H9 (cell line): ENCODE results near the gene OR2K2. TPM values are rescaled to one million over a fixed set of nuclear protein-coding genes. Genes with fewer than 3 reads are reported as not detected.

Experiments
- DNase-seq: peaks from one replicate; pipeline ENCODE4 v3.0.0-alpha.2; 2017
- H2AFZ ChIP-seq: one replicate; pipeline ENCODE4 v1.6.1; 2013; ENCODE audit warnings: mild to moderate bottlenecking, low read length, control low read depth, moderate library complexity
- H2AK5ac ChIP-seq: 2 replicates; pipeline ENCODE4 v1.6.1; 2013; ENCODE audit warnings: low read length, control low read depth, mixed read lengths; ENCODE audit not compliant: insufficient read length
- H2BK120ac ChIP-seq: one replicate; pipeline ENCODE4 v1.6.1; 2013; ENCODE audit warnings: low read depth, mild to moderate bottlenecking, low read length, control low read depth, inconsistent platforms; ENCODE audit not compliant: poor library complexity, severe bottlenecking
- H2BK12ac ChIP-seq: 2 replicates; pipeline ENCODE4 v1.6.1; 2013; ENCODE audit warnings: low read length, control low read depth, mixed read lengths, low read depth; ENCODE audit not compliant: insufficient read length
- H2BK15ac ChIP-seq: 2 replicates; pipeline ENCODE4 v1.6.1; 2013; ENCODE audit warnings: low read depth, low read length, control low read depth
- H2BK20ac ChIP-seq: one replicate; pipeline ENCODE4 v1.6.1; 2013; ENCODE audit warnings: low read depth, mild to moderate bottlenecking, low read length, control low read depth, inconsistent platforms; ENCODE audit not compliant: poor library complexity, severe bottlenecking
- H2BK5ac ChIP-seq: 2 replicates; pipeline ENCODE4 v1.6.1; 2013; ENCODE audit warnings: low read length, control low read depth, mixed read lengths; ENCODE audit not compliant: insufficient read length
- H3K14ac ChIP-seq: 2 replicates; pipeline ENCODE4 v1.6.1; 2013; ENCODE audit warnings: low read length, control low read depth; ENCODE audit not compliant: insufficient read depth
- H3K18ac ChIP-seq: 2 replicates; pipeline ENCODE4 v1.6.1; 2013; ENCODE audit warnings: low read depth, mild to moderate bottlenecking, mixed read lengths, low read length, control low read depth; ENCODE audit not compliant: insufficient read length
- H3K23ac ChIP-seq: 2 replicates; pipeline ENCODE4 v1.6.1; 2013; ENCODE audit warnings: low read length, control low read depth, mixed read lengths, low read depth; ENCODE audit not compliant: insufficient read length
- H3K23me2 ChIP-seq: 2 replicates; pipeline ENCODE4 v1.6.1; 2013; ENCODE audit warnings: low read depth, mild to moderate bottlenecking, mixed read lengths, low read length, control low read depth; ENCODE audit not compliant: insufficient read length, poor library complexity, severe bottlenecking
- H3K27ac ChIP-seq: 2 replicates; pipeline ENCODE4 v1.5.1; 2013; ENCODE audit warnings: low read length, control low read depth, mixed read lengths, low read depth; ENCODE audit not compliant: insufficient read length
- H3K27me3 ChIP-seq: 2 replicates; pipeline ENCODE4 v1.6.1; 2013; ENCODE audit warnings: low read length, control low read depth, inconsistent platforms; ENCODE audit not compliant: insufficient read depth
- H3K4ac ChIP-seq: 2 replicates; pipeline ENCODE4 v1.6.1; 2013; ENCODE audit warnings: low read depth, mild to moderate bottlenecking, control low read depth, inconsistent platforms, low read length, moderate library complexity
- H3K4me1 ChIP-seq: 2 replicates; pipeline ENCODE4 v1.6.1; 2013; ENCODE audit warnings: low read length, control low read depth, inconsistent platforms; ENCODE audit not compliant: insufficient read depth
- H3K4me2 ChIP-seq: 2 replicates; pipeline ENCODE4 v1.6.1; 2013; ENCODE audit warnings: low read length, control low read depth, mixed read lengths; ENCODE audit not compliant: insufficient read length, insufficient read depth
- H3K56ac ChIP-seq: 2 replicates; pipeline ENCODE4 v1.6.1; 2013; ENCODE audit warnings: low read depth, mild to moderate bottlenecking, mixed read lengths, low read length, control low read depth; ENCODE audit not compliant: insufficient read length
- H3K79me1 ChIP-seq: 2 replicates; pipeline ENCODE4 v1.6.1; 2013; ENCODE audit warnings: low read depth, mild to moderate bottlenecking, moderate library complexity, low read length, control low read depth, inconsistent platforms; ENCODE audit not compliant: insufficient read depth, poor library complexity, severe bottlenecking
- H3K79me2 ChIP-seq: 2 replicates; pipeline ENCODE4 v1.6.1; 2013; ENCODE audit warnings: low read length, control low read depth, inconsistent platforms; ENCODE audit not compliant: insufficient read depth
- H3K9ac ChIP-seq: 2 replicates; pipeline ENCODE4 v1.6.1; 2013; ENCODE audit warnings: low read length, control low read depth, mixed read lengths; ENCODE audit not compliant: insufficient read length; ENCODE audit errors: extremely low read depth
- H3K9me3 ChIP-seq: one replicate; pipeline ENCODE4 v1.6.1; 2013; ENCODE audit warnings: low read depth, low read length, inconsistent platforms; ENCODE audit not compliant: control insufficient read depth
- H3T11ph ChIP-seq: one replicate; pipeline ENCODE4 v1.6.1; 2013; ENCODE audit warnings: mild to moderate bottlenecking, low read length, control low read depth, inconsistent platforms
- H4K20me1 ChIP-seq: one replicate; pipeline ENCODE4 v1.6.1; 2013; ENCODE audit not compliant: control insufficient read depth, insufficient read length, insufficient read depth
- H4K5ac ChIP-seq: 2 replicates; pipeline ENCODE4 v1.6.1; 2013; ENCODE audit warnings: low read depth, mild to moderate bottlenecking, mixed read lengths, low read length, control low read depth; ENCODE audit not compliant: insufficient read length
- H4K8ac ChIP-seq: replicated peaks from 2 replicates; pipeline ENCODE4 v1.6.1; 2013; ENCODE audit warnings: low read length, control low read depth, mixed read lengths, low read depth; ENCODE audit not compliant: insufficient read length
- H4K91ac ChIP-seq: 2 replicates; pipeline ENCODE4 v1.6.1; 2013; ENCODE audit warnings: low read depth, mild to moderate bottlenecking, moderate library complexity, mixed read lengths, low read length, control low read depth; ENCODE audit not compliant: insufficient read length
- H3K27ac Mint-ChIP-seq, 3 experiments: 2 replicates in 2 of 3; 3 replicates in 1 of 3; pipeline ENCODE4 v1.8.0; 2020 to 2021; ENCODE audit warnings: mixed read lengths in 3 of 3, mild to moderate bottlenecking in 1 of 3, moderate library complexity in 1 of 3
- H3K27me3 Mint-ChIP-seq: 2 replicates; pipeline ENCODE4 v1.8.0; 2021; ENCODE audit warnings: low read depth, mild to moderate bottlenecking, moderate library complexity, mixed read lengths
- H3K36me3 Mint-ChIP-seq, 3 experiments: 2 replicates in 2 of 3; 3 replicates in 1 of 3; pipeline ENCODE4 v1.8.0; 2020 to 2021; ENCODE audit warnings: low read depth in 3 of 3, mixed read lengths in 3 of 3; ENCODE audit not compliant: insufficient read depth in 1 of 3
- H3K4me1 Mint-ChIP-seq, 2 experiments: 2 replicates each; pipeline ENCODE4 v1.8.0; 2020; ENCODE audit warnings: mixed read lengths in 2 of 2
- H3K4me3 Mint-ChIP-seq, 2 experiments: 2 replicates in 1 of 2; 3 replicates in 1 of 2; pipeline ENCODE4 v1.8.0; 2020 to 2021; ENCODE audit warnings: mild to moderate bottlenecking in 2 of 2, mixed read lengths in 2 of 2, moderate library complexity in 1 of 2
- H3K9me3 Mint-ChIP-seq, 2 experiments: 2 replicates in 1 of 2; 3 replicates in 1 of 2; pipeline ENCODE4 v1.8.0; 2020; ENCODE audit warnings: mild to moderate bottlenecking in 2 of 2, mixed read lengths in 2 of 2, moderate library complexity in 1 of 2
- CTCF ChIP-seq: fragments of 200-600 bp; sonication (generic); conservative IDR thresholded peaks from 3 replicates; pipeline ENCODE4 v1.8.0; 2021; ENCODE audit warnings: antibody characterized with exemption, mild to moderate bottlenecking
- WGBS: extraction: QIAGEN DNeasy Blood & Tissue Kit; methylation state at CpG from one replicate; pipeline ENCODE4 v1.1.7; 2013; ENCODE audit warnings: missing lambda C conversion rate, low lambda C conversion rate, mixed read lengths; ENCODE audit not compliant: insufficient read length; ENCODE audit errors: extremely low coverage; 5-methylcytosine and 5-hydroxymethylcytosine counted together
- total RNA-seq: library from RNA; stranded (reverse); gene quantifications from 2 replicates; pipeline ENCODE4 v1.2.1, GENCODE V29; 2021

The OR2K2 gene
- total RNA-seq, 1 experiment from 2014 or later: not detected

DNA sequence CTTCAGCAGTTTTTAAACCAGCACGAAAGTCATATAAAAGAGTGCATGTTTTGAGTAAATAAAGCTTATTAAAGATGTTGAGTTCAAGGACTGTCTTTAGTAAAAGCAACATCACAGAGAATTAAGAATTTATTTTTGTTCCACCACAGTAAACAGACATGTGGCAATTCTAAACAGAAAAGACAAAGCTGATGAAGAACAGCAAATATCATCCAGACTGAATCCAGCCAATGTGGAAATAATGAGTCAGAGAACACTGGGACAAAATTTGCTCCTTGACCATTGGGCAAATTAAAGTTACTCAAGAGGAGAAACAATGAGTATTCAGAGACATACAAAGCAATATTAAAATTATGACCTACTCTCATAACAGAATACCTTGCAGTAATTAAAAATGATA, 28.8 kb downstream of the OR2K2 start:
- no peaks in the 10 kb centered on the region for H3K9me3 ChIP-seq
- H3K23me2 ChIP-seq: no peaks in the 10 kb centered on the region
- no peak overlapping the region for H3K18ac ChIP-seq
- Mint-ChIP-seq H3K9me3 (peaks cover 0 to 3% of the 10 kb centered on the region in 2 experiments; a peak in 1 of 5 replicates), H3K27me3 (no peaks in the 10 kb centered on the region), H3K4me3 (no peak overlapping the region), H3K36me3 (peaks cover 0 to 12% (median 0%) of the 10 kb centered on the region in 3 experiments; a peak in 2 of 7 replicates), H3K4me1 (peaks cover 0 to 11% of the 10 kb centered on the region in 2 experiments), H3K27ac (no peak overlapping the region)
- no peak overlapping the region for H2BK12ac ChIP-seq
- H2BK5ac ChIP-seq: no peak overlapping the region
- H3K9ac ChIP-seq: no peak overlapping the region
- no peak overlapping the region for H2BK20ac ChIP-seq
- H4K5ac ChIP-seq: no peak overlapping the region
- H4K8ac ChIP-seq: no peak overlapping the region
- H3K27ac ChIP-seq: no peak overlapping the region
- H2AFZ ChIP-seq: no peak overlapping the region
- no peak overlapping the region for H3K4me2 ChIP-seq
- H4K91ac ChIP-seq: no peak overlapping the region
- no peak overlapping the region for H3T11ph ChIP-seq
- no peak for DNase-seq
- no peak overlapping the region for H3K56ac ChIP-seq
- H2AK5ac ChIP-seq: no peak overlapping the region
- TF ChIP-seq CTCF: no peak
- no peak overlapping the region for H3K4ac ChIP-seq
- H2BK120ac ChIP-seq: no peak overlapping the region
- H3K79me1 ChIP-seq: no peaks in the 10 kb centered on the region
- no peak overlapping the region for H3K23ac ChIP-seq
- H4K20me1 ChIP-seq: no peaks in the 10 kb centered on the region
- H3K14ac ChIP-seq: no peak overlapping the region
- no peaks in the 10 kb centered on the region for H3K79me2 ChIP-seq
- H2BK15ac ChIP-seq: no peak overlapping the region
- H3K27me3 ChIP-seq: no peaks in the 10 kb centered on the region
- WGBS: no CpG with 5 or more reads among the region's 1 CpG
- no peaks in the 10 kb centered on the region for H3K4me1 ChIP-seq
